Prostate gland (tissue), 2 donors: ENCODE results near the gene CFAP97D1. TPM values are rescaled to one million over a fixed set of nuclear protein-coding genes. Genes with fewer than 3 reads are reported as not detected.

Experiments used
- DNase-seq: peaks from one replicate; pipeline ENCODE4 v3.0.0-alpha.2; 2019; ENCODE audit warnings: low spot score
- H3K27ac ChIP-seq, 2 donors: fragments of 200-600 bp; sonication (generic); 2 replicates each; pipeline ENCODE4 v1.5.1; 2017 to 2019
- H3K27me3 ChIP-seq: fragments of 200-600 bp; sonication (generic); replicated peaks from 2 replicates; pipeline ENCODE4 v1.5.1; 2019; ENCODE audit not compliant: insufficient read depth
- H3K36me3 ChIP-seq, 2 donors: fragments of 200-600 bp; sonication (generic); 1 replicate in 1 of 2; 2 replicates in 1 of 2; pipeline versions ENCODE4 v1.5.1 to v1.8.1; 2017 to 2019
- H3K4me1 ChIP-seq: fragments of 200-600 bp; sonication (generic); replicated peaks from 2 replicates; pipeline ENCODE4 v1.5.1; 2019
- H3K4me3 ChIP-seq, 2 donors: fragments of 200-600 bp; sonication (generic); 2 replicates each; pipeline ENCODE4 v1.5.1; 2017 to 2019
- H3K9me3 ChIP-seq: fragments of 200-600 bp; sonication (generic); 2 replicates; pipeline ENCODE4 v1.5.1; 2017
- CTCF ChIP-seq, 4 experiments: fragments of 200-600 bp in 2 of 4; fragments of 450-650 bp in 2 of 4; sonication (generic) in 2 of 4; IDR thresholded peaks; 1 replicate in 3 of 4; 2 replicates in 1 of 4; pipeline ENCODE4 v1.5.1; 2016 to 2019; ENCODE audit warnings: antibody characterized with exemption in 4 of 4, mild to moderate bottlenecking in 2 of 4, moderate library complexity in 2 of 4
- POLR2A ChIP-seq: fragments of 450-650 bp; IDR thresholded peaks from one replicate; pipeline ENCODE4 v1.6.1; 2016; ENCODE audit warnings: antibody characterized with exemption, mild to moderate bottlenecking
- POLR2AphosphoS5 ChIP-seq: sonication (generic); formaldehyde crosslinking; IDR thresholded peaks from one replicate; pipeline ENCODE4 v1.6.1; 2017; ENCODE audit warnings: antibody characterized with exemption
- WGBS: methylation state at CpG from one replicate; pipeline ENCODE4 v1.1.5; 2018; 5-methylcytosine and 5-hydroxymethylcytosine counted together
- intact Hi-C: fragments of 100-400 bp; cut with DNase I; formaldehyde crosslinking; loops from one replicate; pipeline ENCODE4 v1.14.2; 2022
- total RNA-seq, 2 donors: library from RNA; depleted of rRNA; stranded (reverse); fragments of >200 nt; gene quantifications; one replicate each; pipeline ENCODE4 v1.1.0, GENCODE V29; 2016

CFAP97D1 gene
- total RNA-seq, 2 donors from 2014 or later, result 1.1 TPM; not detected in 1

GRCh38 chr17:43826206-43826605, 46.0 kb downstream of the CFAP97D1 start:
- H3K4me3 ChIP-seq, result no peak overlapping the region
- H3K27ac ChIP-seq, result no peak overlapping the region
- H3K9me3 ChIP-seq, result no peaks in the 10 kb centered on the region
- H3K36me3 ChIP-seq, result no peaks in the 10 kb centered on the region
- WGBS, result 90% methylated on average over 7 of the region's 7 CpGs
- H3K27me3 ChIP-seq, result no peaks in the 10 kb centered on the region
- H3K4me1 ChIP-seq, result no peaks in the 10 kb centered on the region
- intact Hi-C loops, result no loop called here
- no peak for DNase-seq
- TF ChIP-seq CTCF (IDR thresholded peaks at IDR 0.05) (no peak), POLR2AphosphoS5 (no peak), POLR2A (no peak)

DNA sequence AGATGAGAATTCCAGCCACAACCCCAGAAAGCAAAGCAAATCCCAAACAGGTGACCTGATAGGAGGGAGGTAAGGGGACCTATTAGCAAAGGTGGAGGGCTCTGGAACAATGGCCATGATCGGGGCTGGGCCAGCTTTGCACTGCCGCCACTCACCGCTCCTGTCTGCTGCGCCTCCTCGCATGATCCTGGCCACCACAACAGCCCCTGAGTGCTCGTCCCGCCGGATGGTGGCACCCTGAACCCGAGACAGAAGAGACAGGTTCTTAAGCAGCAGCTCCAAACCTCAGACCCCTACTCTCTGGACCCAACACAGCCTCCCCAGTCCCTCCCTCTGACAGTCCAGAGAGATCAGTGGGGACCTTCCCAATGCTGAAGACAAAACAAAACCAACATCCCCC, 47.4 kb downstream of the CFAP97D1 start:
- Histone ChIP-seq H3K4me3 (no peak overlapping the region), H3K27me3 (no peaks in the 10 kb centered on the region), H3K27ac (no peak overlapping the region), H3K36me3 (no peaks in the 10 kb centered on the region), H3K4me1 (no peaks in the 10 kb centered on the region), H3K9me3 (no peaks in the 10 kb centered on the region)
- DNase-seq, result no peak
- no peak for TF ChIP-seq CTCF (IDR thresholded peaks at IDR 0.05)
- no peak for TF ChIP-seq POLR2A
- TF ChIP-seq POLR2AphosphoS5, result no peak
- 92% methylated on average over 9 of the region's 9 CpGs for WGBS
- intact Hi-C loops, result no loop called here

DNA sequence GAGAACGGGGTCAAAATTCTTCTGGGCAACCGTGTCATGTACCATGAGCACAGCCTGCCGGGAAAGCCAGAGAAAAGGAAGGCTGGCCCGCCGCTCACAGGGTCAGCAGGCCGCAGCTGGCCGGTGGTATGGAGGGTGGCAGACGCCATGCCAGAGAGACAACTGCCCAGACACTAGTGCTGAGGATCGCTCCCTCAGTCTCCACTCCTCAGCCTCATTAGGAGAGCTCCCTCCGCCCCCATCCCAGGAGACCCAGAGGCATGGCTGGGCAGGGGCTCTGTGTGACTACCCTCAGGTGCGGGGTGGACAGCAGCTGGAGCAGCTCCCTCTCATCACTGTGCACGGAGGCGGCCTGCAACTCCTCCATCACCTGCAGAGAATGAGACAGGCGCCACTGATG, 49.5 kb downstream of the CFAP97D1 start:
- H3K36me3 ChIP-seq, result no peaks in the 10 kb centered on the region
- TF ChIP-seq POLR2A (no peak), POLR2AphosphoS5 (no peak), CTCF (IDR thresholded peaks at IDR 0.05) (no peak)

GRCh38 chr17:43830510-43831140, 50.4 kb downstream of the CFAP97D1 start:
- Histone ChIP-seq H3K36me3 (no peaks in the 10 kb centered on the region), H3K4me3 (no peak overlapping the region), H3K27me3 (no peaks in the 10 kb centered on the region), H3K27ac (no peak overlapping the region), H3K9me3 (no peaks in the 10 kb centered on the region), H3K4me1 (no peaks in the 10 kb centered on the region)
- intact Hi-C loops, result loop anchor here (5.0 kb wide), 1 partner anchor 53 kb away; the partner anchor contains the start of gene DUSP3
- no peak for DNase-seq
- TF ChIP-seq POLR2AphosphoS5, result no peak
- TF ChIP-seq POLR2A, result no peak
- TF ChIP-seq CTCF (IDR thresholded peaks at IDR 0.05), result no peak
- 91% methylated on average over 7 of the region's 7 CpGs for WGBS

More for the DNA sequence above, 49.5 kb downstream of the CFAP97D1 start:
- 96% methylated on average over 14 of the region's 14 CpGs for WGBS
- intact Hi-C loops, result loop anchor here (5.0 kb wide), 1 partner anchor 52 kb away; the partner anchor contains the start of gene DUSP3
- DNase-seq, result no peak
- H3K4me1 ChIP-seq, result no peaks in the 10 kb centered on the region
- no peak overlapping the region for H3K4me3 ChIP-seq
- no peaks in the 10 kb centered on the region for H3K9me3 ChIP-seq
- no peak overlapping the region for H3K27ac ChIP-seq
- H3K27me3 ChIP-seq, result no peaks in the 10 kb centered on the region

DNA sequence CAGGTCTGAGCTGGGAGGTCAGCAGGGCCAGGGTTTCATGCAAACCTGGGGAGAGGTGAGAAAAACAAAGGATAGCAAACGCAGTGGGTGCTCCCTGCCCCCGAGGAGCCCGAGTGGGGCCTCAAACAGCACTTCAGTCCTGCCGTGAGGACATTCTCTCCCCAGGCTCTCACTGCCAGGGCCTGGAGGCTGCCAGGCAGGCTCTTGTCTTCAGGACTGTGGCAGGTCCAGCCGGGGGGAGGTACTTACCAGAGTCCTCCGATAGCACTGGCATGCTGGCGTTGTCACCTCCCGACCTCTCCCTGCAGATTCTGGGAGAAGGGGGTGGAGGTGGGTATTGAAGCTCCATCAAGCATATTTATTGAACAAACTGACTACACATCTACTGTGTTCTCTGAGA, 51.4 kb downstream of the CFAP97D1 start:
- no peak for TF ChIP-seq CTCF (IDR thresholded peaks at IDR 0.05)
- TF ChIP-seq POLR2AphosphoS5, result no peak
- TF ChIP-seq POLR2A, result no peak
- WGBS, result 67% methylated on average over 8 of the region's 8 CpGs
- DNase-seq, result no peak
- Histone ChIP-seq H3K4me3 (no peak overlapping the region), H3K36me3 (no peaks in the 10 kb centered on the region), H3K27me3 (no peaks in the 10 kb centered on the region), H3K27ac (no peak overlapping the region), H3K4me1 (no peaks in the 10 kb centered on the region), H3K9me3 (no peaks in the 10 kb centered on the region)
- intact Hi-C loops, result loop anchor here (5.0 kb wide), 1 partner anchor 54 kb away; the partner anchor contains the start of gene DUSP3
